Naive thymus-derived CD8-positive, alpha-beta T cell (primary cell): Measurements from ENCODE around the gene LARGE2. TPM values are rescaled to one million over a fixed set of nuclear protein-coding genes. Genes with fewer than 3 reads are reported as not detected.

ENCODE experiments used
- ATAC-seq, 2 donors: fragments of 150-1000 bp; cut with Tn5 transposase in 1 of 2; sonication (Bioruptor Pico), chemical (Tn5 transposase) in 1 of 2; 1 replicate in 1 of 2; 2 replicates in 1 of 2; pipeline ENCODE4 v1.10.0; 2021; ENCODE audit warnings: mild to moderate bottlenecking in 2 of 2, moderate library complexity in 2 of 2
- POLR2A ChIA-PET: fragments of 350-600 bp; sonication (Branson Sonifier 250); formaldehyde crosslinking; loops from one replicate; lab custom pipeline; 2021; ENCODE audit warnings: antibody characterized with exemption; lab: Charles Lee
- DNase-seq, 10 donors: peaks; one replicate each; pipeline versions ENCODE4 v3.0.0 to v3.0.0-alpha.2; 2020 to 2022
- H3K27ac Mint-ChIP-seq, 10 donors: one replicate each; pipeline ENCODE4 v1.8.0; 2020 to 2022; ENCODE audit warnings: mild to moderate bottlenecking in 10 of 10, mixed read lengths in 10 of 10, moderate library complexity in 4 of 10, inconsistent platforms in 1 of 10
- H3K27me3 Mint-ChIP-seq, 5 donors: one replicate each; pipeline ENCODE4 v1.8.0; 2021 to 2022; ENCODE audit warnings: mixed read lengths in 5 of 5
- H3K36me3 Mint-ChIP-seq, 3 donors: one replicate each; pipeline ENCODE4 v1.8.0; 2020 to 2022; ENCODE audit warnings: mixed read lengths in 3 of 3, mild to moderate bottlenecking in 2 of 3, inconsistent platforms in 1 of 3
- H3K4me1 Mint-ChIP-seq, 4 donors: one replicate each; pipeline ENCODE4 v1.8.0; 2021 to 2022; ENCODE audit warnings: mixed read lengths in 4 of 4
- H3K4me3 Mint-ChIP-seq, 10 donors: one replicate each; pipeline ENCODE4 v1.8.0; 2020 to 2022; ENCODE audit warnings: mild to moderate bottlenecking in 10 of 10, mixed read lengths in 10 of 10, moderate library complexity in 6 of 10, inconsistent platforms in 1 of 10
- H3K9me3 Mint-ChIP-seq, 9 donors: one replicate each; pipeline ENCODE4 v1.8.0; 2020 to 2022; ENCODE audit warnings: mixed read lengths in 9 of 9, mild to moderate bottlenecking in 3 of 9, inconsistent platforms in 1 of 9, moderate library complexity in 1 of 9
- polyA plus RNA-seq, 3 donors: library from polyadenylated mRNA; unstranded; fragments of 300-500 nt; fragmentation: Illumina TruSeq; gene quantifications; one replicate each; pipeline ENCODE4 v1.2.3, GENCODE V29; 2021
- total RNA-seq, 8 experiments: library from RNA in 2 of 8; stranded (reverse) in 2 of 8; gene quantifications; one replicate each; pipeline ENCODE4 v1.2.3 and lab custom pipeline; 2021 to 2026

The LARGE2 gene
- total RNA-seq = 1 to 10 TPM; 4.1 to 5.6 TPM
- polyA plus RNA-seq = 1 to 10 TPM in 2 of 3 donors, under 1 TPM in 1; 0.71 to 2.0 (median 1.7) TPM
- total RNA-seq (lab: John Stamatoyannopoulos, UW) = 2.1 to 5.8 (median 4.7) reads per million in 6 experiments

GRCh38 chr11:45922425-45923082, at the start of gene LARGE2:
LARGE2 (plus strand) TSS chr11:45922656; CDS start chr11:45922883, 227 bp downstream.
- peak within 1 kb of the TSS; percentile 78 to 96 (median 85) for H3K4me3 Mint-ChIP-seq
- no peaks in the 10 kb centered on the region for H3K9me3 Mint-ChIP-seq
- peak within 1 kb of the TSS in 9 of 10 donors; percentile 47 to 88 (median 68) for H3K27ac Mint-ChIP-seq
- peaks cover 20 to 54% (median 51%) of the 10 kb centered on the region in 4 donors for H3K4me1 Mint-ChIP-seq
- H3K27me3 Mint-ChIP-seq = peaks cover 0 to 3% (median 0%) of the 10 kb centered on the region in 5 donors
- no peaks in the 10 kb centered on the region for H3K36me3 Mint-ChIP-seq
- peak in 1 of 2 donors; percentile 10 for ATAC-seq
- POLR2A ChIA-PET = interaction anchor here (0.7 to 2.1 kb wide), 6 partner anchors 8 to 199 kb away, joined by 3 to 6 read pairs (median 4); no protein-coding TSS in a partner anchor
- peak in 7 of 10 donors; percentile 21 to 63 (median 31) for DNase-seq

GRCh38 chr11:45876401-45876800, 46.1 kb upstream of the LARGE2 start:
- ATAC-seq = no peak
- peaks cover 27 to 95% (median 56%) of the 10 kb centered on the region in 3 donors for H3K36me3 Mint-ChIP-seq

GRCh38 chr11:45877221-45877620, 45.2 kb upstream of the LARGE2 start:
- peaks cover 27 to 87% (median 58%) of the 10 kb centered on the region in 3 donors for H3K36me3 Mint-ChIP-seq

More at GRCh38 chr11:45876401-45876800, 46.1 kb upstream of the LARGE2 start:
- Mint-ChIP-seq H3K4me3 (no peak overlapping the region), H3K9me3 (no peaks in the 10 kb centered on the region), H3K4me1 (peaks cover 0 to 5% (median 0%) of the 10 kb centered on the region in 4 donors), H3K27me3 (no peaks in the 10 kb centered on the region), H3K27ac (no peak overlapping the region)
- POLR2A ChIA-PET = no interaction called here
- no peak for DNase-seq

GRCh38 chr11:45877845-45878244, 44.6 kb upstream of the LARGE2 start:
- Mint-ChIP-seq H3K36me3 (peaks cover 27 to 83% (median 58%) of the 10 kb centered on the region in 3 donors), H3K27ac (no peak overlapping the region), H3K9me3 (no peaks in the 10 kb centered on the region), H3K27me3 (no peaks in the 10 kb centered on the region), H3K4me1 (peaks cover 0 to 5% (median 0%) of the 10 kb centered on the region in 4 donors), H3K4me3 (no peak overlapping the region)
- POLR2A ChIA-PET = interaction anchor here (1.1 kb wide), 1 partner anchor 53 kb away, joined by 3 read pairs; no protein-coding TSS in a partner anchor
- DNase-seq (no peak), ATAC-seq (no peak)

More at GRCh38 chr11:45877221-45877620, 45.2 kb upstream of the LARGE2 start:
- POLR2A ChIA-PET = interaction anchor here (1.1 kb wide), 1 partner anchor 53 kb away, joined by 3 read pairs; no protein-coding TSS in a partner anchor
- no peaks in the 10 kb centered on the region for H3K9me3 Mint-ChIP-seq
- H3K4me1 Mint-ChIP-seq = peaks cover 0 to 5% (median 0%) of the 10 kb centered on the region in 4 donors
- no peak overlapping the region for H3K4me3 Mint-ChIP-seq
- DNase-seq (no peak), ATAC-seq (no peak)
- no peak overlapping the region for H3K27ac Mint-ChIP-seq
- no peaks in the 10 kb centered on the region for H3K27me3 Mint-ChIP-seq

- H3K27me3 Mint-ChIP-seq = peaks cover 0 to 11% (median 0%) of the 10 kb centered on the region in 5 donors
- H3K4me1 Mint-ChIP-seq = peaks cover 6 to 13% (median 8%) of the 10 kb centered on the region in 4 donors
- H3K36me3 Mint-ChIP-seq = peaks cover 25 to 61% (median 48%) of the 10 kb centered on the region in 3 donors
- H3K27ac Mint-ChIP-seq = no peak overlapping the region
- POLR2A ChIA-PET = no interaction called here
- no peaks in the 10 kb centered on the region for H3K9me3 Mint-ChIP-seq
- ATAC-seq (no peak), DNase-seq (no peak)
- H3K4me3 Mint-ChIP-seq = no peak overlapping the region
Observed at GRCh38 chr11:45879803-45880686, 42.4 kb upstream of the LARGE2 start.

GRCh38 chr11:45880772-45881570, 41.5 kb upstream of the LARGE2 start:
- Mint-ChIP-seq H3K27ac (no peak overlapping the region), H3K27me3 (peaks cover 0 to 13% (median 0%) of the 10 kb centered on the region in 5 donors), H3K9me3 (no peaks in the 10 kb centered on the region), H3K36me3 (peaks cover 21 to 52% (median 45%) of the 10 kb centered on the region in 3 donors), H3K4me1 (peaks cover 8 to 16% (median 10%) of the 10 kb centered on the region in 4 donors), H3K4me3 (no peak overlapping the region)
- ATAC-seq (no peak), DNase-seq (no peak)
- POLR2A ChIA-PET = no interaction called here

GRCh38 chr11:45881708-45882368, 40.6 kb upstream of the LARGE2 start:
- H3K36me3 Mint-ChIP-seq = peaks cover 16 to 43% (median 39%) of the 10 kb centered on the region in 3 donors
- no peak for DNase-seq
- H3K9me3 Mint-ChIP-seq = no peaks in the 10 kb centered on the region
- no peak overlapping the region for H3K27ac Mint-ChIP-seq
- H3K4me1 Mint-ChIP-seq = peaks cover 8 to 16% (median 10%) of the 10 kb centered on the region in 4 donors
- H3K4me3 Mint-ChIP-seq = no peak overlapping the region
- peaks cover 0 to 13% (median 0%) of the 10 kb centered on the region in 5 donors for H3K27me3 Mint-ChIP-seq
- POLR2A ChIA-PET = no interaction called here
- ATAC-seq = no peak

- DNase-seq (peak in 1 of 10 donors; percentile 53), ATAC-seq (no peak)
- Mint-ChIP-seq H3K4me3 (peak overlapping the region; percentile 59 to 83 (median 74)), H3K4me1 (peaks cover 8 to 16% (median 10%) of the 10 kb centered on the region in 4 donors), H3K9me3 (no peaks in the 10 kb centered on the region), H3K36me3 (peaks cover 10 to 21% (median 17%) of the 10 kb centered on the region in 3 donors), H3K27ac (peak overlapping the region in 5 of 10 donors; percentile 1 to 73 (median 25)), H3K27me3 (peaks cover 2 to 13% (median 3%) of the 10 kb centered on the region in 5 donors)
- POLR2A ChIA-PET = interaction anchor here (1.3 kb wide), 1 partner anchor 33 kb away, joined by 3 read pairs; the partner anchor contains the start of gene PEX16
Observed at GRCh38 chr11:45884596-45885185, 37.8 kb upstream of the LARGE2 start.

- Mint-ChIP-seq H3K4me1 (peaks cover 7 to 16% (median 10%) of the 10 kb centered on the region in 4 donors), H3K4me3 (peak within 1 kb of the TSS; percentile 59 to 83 (median 74)), H3K27ac (peak within 1 kb of the TSS in 5 of 10 donors; percentile 1 to 73 (median 25)), H3K9me3 (no peaks in the 10 kb centered on the region), H3K36me3 (peaks cover 4 to 15% (median 10%) of the 10 kb centered on the region in 3 donors), H3K27me3 (peaks cover 2 to 13% (median 7%) of the 10 kb centered on the region in 5 donors)
- DNase-seq = peak in 9 of 10 donors; percentile 39 to 67 (median 53)
- POLR2A ChIA-PET = no interaction called here
- ATAC-seq = peak; percentile 78 to 79
Observed at GRCh38 chr11:45885274-45885920, 37.1 kb upstream of the LARGE2 start, which contains the start of gene MAPK8IP1. MAPK8IP1 (plus strand) TSS chr11:45885651; CDS start chr11:45885821, 170 bp downstream.

- Mint-ChIP-seq H3K9me3 (no peaks in the 10 kb centered on the region), H3K27ac (no peak overlapping the region), H3K4me1 (peaks cover 6 to 16% (median 10%) of the 10 kb centered on the region in 4 donors), H3K4me3 (peak overlapping the region in 8 of 10 donors; percentile 6 to 70 (median 48)), H3K36me3 (peaks cover 0 to 11% (median 3%) of the 10 kb centered on the region in 3 donors), H3K27me3 (peaks cover 2 to 19% (median 7%) of the 10 kb centered on the region in 5 donors)
- ATAC-seq (no peak), DNase-seq (peak in 1 of 10 donors; percentile 61)
- POLR2A ChIA-PET = no interaction called here
Observed at GRCh38 chr11:45885921-45886721, 36.3 kb upstream of the LARGE2 start.
